Measurements from ENCODE around the gene EEF2. TPM values are rescaled to one million over a fixed set of nuclear protein-coding genes. Genes with fewer than 3 reads are reported as not detected.

Gene EEF2
- total and polyA plus RNA-seq, 2 donors from 2014 or later, result 1,520 to 1,813 TPM

GRCh38 chr19:3975144-3975543 is 10.1 kb downstream of the EEF2 start:
- H3K9ac ChIP-seq (ENCODE audit: low read length in 3 of 3), result no peak overlapping the region
- TF ChIP-seq CTCF (IDR thresholded peaks at IDR 0.05; ENCODE audit: borderline replicate concordance, extremely low read depth, insufficient read depth), result no peak
- H3K36me3 ChIP-seq (ENCODE audit: control insufficient read depth in 2 of 3, insufficient read depth in 3 of 3, low read length in 3 of 3), result peaks cover 2 to 45% (median 27%) of the 10 kb centered on the region in 3 donors
- H3K27ac ChIP-seq (ENCODE audit: low read depth in 2 of 2, low read length in 2 of 2), result no peak overlapping the region
- H3K9me3 ChIP-seq (ENCODE audit: control insufficient read depth in 2 of 3, insufficient read depth in 1 of 3, low read length in 3 of 3), result no peaks in the 10 kb centered on the region
- no peak for DNase-seq
- intact Hi-C loops (cut with DNase I), result no loop called here
- H3K27me3 ChIP-seq (ENCODE audit: control insufficient read depth, insufficient read depth, low read length), result no peaks in the 10 kb centered on the region
- peaks cover 0 to 4% (median 0%) of the 10 kb centered on the region in 3 donors for H3K4me1 ChIP-seq (ENCODE audit: control insufficient read depth in 2 of 3, insufficient read depth in 2 of 3, low read depth in 1 of 3, low read length in 3 of 3)
- no peak for FAIRE-seq
- no peak overlapping the region for H3K4me3 ChIP-seq (ENCODE audit: low read length in 3 of 3)

- Histone ChIP-seq H3K9ac (ENCODE audit: low read length in 3 of 3) (peak within 1 kb of the TSS; percentile 52 to 85 (median 62)), H3K4me1 (ENCODE audit: control insufficient read depth in 2 of 3, insufficient read depth in 2 of 3, low read depth in 1 of 3, low read length in 3 of 3) (peaks cover 0 to 12% (median 5%) of the 10 kb centered on the region in 3 donors), H3K36me3 (ENCODE audit: control insufficient read depth in 2 of 3, insufficient read depth in 3 of 3, low read length in 3 of 3) (peaks cover 0 to 12% (median 4%) of the 10 kb centered on the region in 3 donors), H3K4me3 (ENCODE audit: low read length in 3 of 3) (peak within 1 kb of the TSS; percentile 24 to 75 (median 72)), H3K27ac (ENCODE audit: low read depth in 2 of 2, low read length in 2 of 2) (peak within 1 kb of the TSS; percentile 83 to 92), H3K27me3 (ENCODE audit: control insufficient read depth, insufficient read depth, low read length) (no peaks in the 10 kb centered on the region), H3K9me3 (ENCODE audit: control insufficient read depth in 2 of 3, insufficient read depth in 1 of 3, low read length in 3 of 3) (no peaks in the 10 kb centered on the region)
- FAIRE-seq (peak; percentile 47), DNase-seq (peak; percentile 99)
- TF ChIP-seq CTCF (IDR thresholded peaks at IDR 0.05; ENCODE audit: borderline replicate concordance, extremely low read depth, insufficient read depth), result no peak
- intact Hi-C loops (cut with DNase I), result no loop called here
Measured at GRCh38 chr19:3970808-3971598, 14.3 kb downstream of the EEF2 start, which contains the start of gene DAPK3. TSS of gene DAPK3 (minus strand) at chr19:3971099. CDS start at chr19:3969735, 1,364 bp downstream.

GRCh38 chr19:3970313-3970807 is 14.9 kb downstream of the EEF2 start:
- Histone ChIP-seq H3K9ac (ENCODE audit: low read length in 3 of 3) (peak overlapping the region; percentile 52 to 85 (median 62)), H3K4me1 (ENCODE audit: control insufficient read depth in 2 of 3, insufficient read depth in 2 of 3, low read depth in 1 of 3, low read length in 3 of 3) (peaks cover 0 to 12% (median 5%) of the 10 kb centered on the region in 3 donors), H3K36me3 (ENCODE audit: control insufficient read depth in 2 of 3, insufficient read depth in 3 of 3, low read length in 3 of 3) (peaks cover 0 to 9% (median 2%) of the 10 kb centered on the region in 3 donors), H3K27ac (ENCODE audit: low read depth in 2 of 2, low read length in 2 of 2) (peak overlapping the region; percentile 83 to 92), H3K9me3 (ENCODE audit: control insufficient read depth in 2 of 3, insufficient read depth in 1 of 3, low read length in 3 of 3) (no peaks in the 10 kb centered on the region), H3K4me3 (ENCODE audit: low read length in 3 of 3) (peak overlapping the region; percentile 24 to 75 (median 72)), H3K27me3 (ENCODE audit: control insufficient read depth, insufficient read depth, low read length) (no peaks in the 10 kb centered on the region)
- intact Hi-C loops (cut with DNase I), result no loop called here
- no peak for TF ChIP-seq CTCF (IDR thresholded peaks at IDR 0.05; ENCODE audit: borderline replicate concordance, extremely low read depth, insufficient read depth)
- DNase-seq, result peak in 3 of 5 donors; percentile 43 to 86 (median 50)
- no peak for FAIRE-seq
